Activated B cell treated with CpG ODN at 0.5 μM for 24 hours (primary cell): ENCODE measurements around the gene DLG2. TPM values are rescaled to one million over a fixed set of nuclear protein-coding genes. Genes with fewer than 3 reads are reported as not detected.
"Not testable (repeated sequence)": the region's sequence is repeated elsewhere in the genome, so short reads cannot be mapped to it uniquely, and the experiment has no call there.

ENCODE experiments used
- ATAC-seq: fragments of 200-7000 bp; cut with Tn5 transposase; one replicate; pipeline ENCODE4 v1.10.0; 2021; ENCODE audit warnings: low read depth, mild to moderate bottlenecking, moderate library complexity
- CTCF ChIA-PET: fragments of 350-600 bp; sonication (Branson Sonifier 250); formaldehyde crosslinking; loops from one replicate; lab custom pipeline; 2021; ENCODE audit warnings: antibody characterized with exemption; lab: Charles Lee
- POLR2A ChIA-PET: fragments of 350-600 bp; sonication (Branson Sonifier 250); formaldehyde crosslinking; loops from one replicate; lab custom pipeline; 2021; ENCODE audit warnings: antibody characterized with exemption; lab: Charles Lee
- DNase-seq: peaks from one replicate; pipeline ENCODE4 v3.0.0; 2022
- H3K27ac Mint-ChIP-seq: one replicate; pipeline ENCODE4 v1.8.0; 2020; ENCODE audit warnings: mixed read lengths
- H3K27me3 Mint-ChIP-seq: one replicate; pipeline ENCODE4 v1.8.0; 2021; ENCODE audit warnings: mixed read lengths
- H3K36me3 Mint-ChIP-seq: one replicate; pipeline ENCODE4 v1.8.0; 2021; ENCODE audit warnings: low read depth, mixed read lengths
- H3K4me1 Mint-ChIP-seq: one replicate; pipeline ENCODE4 v1.8.0; 2021; ENCODE audit warnings: mixed read lengths
- H3K4me3 Mint-ChIP-seq: one replicate; pipeline ENCODE4 v1.8.0; 2020; ENCODE audit warnings: mild to moderate bottlenecking, mixed read lengths
- H3K9me3 Mint-ChIP-seq: one replicate; pipeline ENCODE4 v1.8.0; 2020; ENCODE audit warnings: mixed read lengths
- intact Hi-C: fragments of 100-400 bp; cut with micrococcal nuclease; formaldehyde crosslinking; loops from one replicate; pipeline ENCODE4 v1.15.1; 2024
- total RNA-seq: library from RNA; stranded (reverse); gene quantifications from 2 replicates; pipeline ENCODE4 v1.2.3, GENCODE V29; 2022
- TF ChIP-seq, protein P1 (sequence below): fragments of 200-600 bp; IDR thresholded peaks from one replicate; pipeline ENCODE4 v1.8.0; 2022; ENCODE audit warnings: antibody characterized with exemption, mild to moderate bottlenecking

Gene DLG2
- total RNA-seq, 1 donor from 2014 or later: 2.7 TPM

DNA sequence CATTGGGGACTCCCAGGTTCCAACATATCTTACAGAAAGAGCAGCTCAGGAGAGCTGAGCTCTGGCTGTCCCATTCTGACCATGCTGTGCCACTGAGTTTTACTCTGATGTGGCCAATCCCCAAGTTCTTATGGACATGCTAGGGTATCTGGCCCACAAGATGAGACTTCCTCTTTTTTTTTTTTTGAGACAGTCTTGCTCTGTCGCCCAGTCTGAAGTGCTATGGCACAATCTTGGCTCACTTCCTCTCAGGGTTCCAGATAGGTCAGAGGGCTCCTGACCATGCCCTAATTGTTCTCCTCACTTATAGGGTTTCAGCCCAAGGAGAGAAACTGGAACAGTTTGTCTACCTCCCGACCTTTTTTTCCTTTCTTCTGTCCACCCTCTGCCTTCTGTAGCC, 2188.7 kb downstream of the DLG2 start:
- Mint-ChIP-seq H3K27me3 (peaks cover 6% of the 10 kb centered on the region), H3K9me3 (no peaks in the 10 kb centered on the region), H3K27ac (no peak overlapping the region), H3K36me3 (no peaks in the 10 kb centered on the region), H3K4me3 (no peak overlapping the region), H3K4me1 (no peaks in the 10 kb centered on the region)
- DNase-seq (no peak), ATAC-seq (no peak)
- ChIA-PET CTCF (no interaction called here), POLR2A (no interaction called here)
- TF ChIP-seq, protein P1, sequence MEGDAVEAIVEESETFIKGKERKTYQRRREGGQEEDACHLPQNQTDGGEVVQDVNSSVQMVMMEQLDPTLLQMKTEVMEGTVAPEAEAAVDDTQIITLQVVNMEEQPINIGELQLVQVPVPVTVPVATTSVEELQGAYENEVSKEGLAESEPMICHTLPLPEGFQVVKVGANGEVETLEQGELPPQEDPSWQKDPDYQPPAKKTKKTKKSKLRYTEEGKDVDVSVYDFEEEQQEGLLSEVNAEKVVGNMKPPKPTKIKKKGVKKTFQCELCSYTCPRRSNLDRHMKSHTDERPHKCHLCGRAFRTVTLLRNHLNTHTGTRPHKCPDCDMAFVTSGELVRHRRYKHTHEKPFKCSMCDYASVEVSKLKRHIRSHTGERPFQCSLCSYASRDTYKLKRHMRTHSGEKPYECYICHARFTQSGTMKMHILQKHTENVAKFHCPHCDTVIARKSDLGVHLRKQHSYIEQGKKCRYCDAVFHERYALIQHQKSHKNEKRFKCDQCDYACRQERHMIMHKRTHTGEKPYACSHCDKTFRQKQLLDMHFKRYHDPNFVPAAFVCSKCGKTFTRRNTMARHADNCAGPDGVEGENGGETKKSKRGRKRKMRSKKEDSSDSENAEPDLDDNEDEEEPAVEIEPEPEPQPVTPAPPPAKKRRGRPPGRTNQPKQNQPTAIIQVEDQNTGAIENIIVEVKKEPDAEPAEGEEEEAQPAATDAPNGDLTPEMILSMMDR: no peak
- intact Hi-C loops: no loop called here

DNA sequence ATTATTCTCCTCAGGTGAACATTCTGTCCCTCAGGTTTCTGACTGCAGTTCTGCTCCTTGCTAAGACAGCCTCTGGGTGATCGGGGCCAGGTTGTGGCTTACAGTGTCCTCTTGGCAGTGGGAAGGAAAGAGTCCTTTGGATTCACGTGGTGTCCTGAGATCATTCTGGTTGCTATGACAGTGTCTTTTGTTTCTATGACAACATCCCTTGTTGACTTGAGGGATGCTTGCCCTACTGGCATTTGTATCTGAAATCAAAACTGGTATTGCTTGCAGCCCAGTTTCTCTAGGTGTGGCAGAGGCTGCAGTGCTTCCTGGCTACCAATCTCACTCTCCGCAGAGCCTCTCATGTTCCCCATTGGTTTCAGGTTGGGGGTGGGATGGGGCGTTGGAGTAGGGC, 2189.2 kb downstream of the DLG2 start:
- POLR2A ChIA-PET: no interaction called here
- DNase-seq: no peak
- intact Hi-C loops: no loop called here

DNA sequence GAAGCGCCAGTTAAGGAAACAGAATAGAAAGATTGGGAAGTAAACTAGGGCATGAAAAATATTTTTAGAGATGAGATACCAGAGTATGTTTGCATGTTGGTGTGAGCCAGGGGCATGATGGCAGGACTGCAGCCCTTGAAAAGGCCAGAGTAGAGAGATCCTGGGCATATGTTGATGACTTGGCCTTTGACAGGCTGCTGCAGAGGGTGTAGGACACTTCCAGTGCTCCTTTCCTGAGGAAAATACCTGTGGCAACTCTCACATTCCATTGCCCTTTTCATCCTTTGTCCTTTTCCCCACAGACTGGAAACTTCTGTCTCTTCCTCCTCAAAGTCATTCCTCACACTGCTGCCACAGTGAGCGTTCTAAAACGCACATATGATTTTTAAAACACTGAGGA, 2190.3 kb downstream of the DLG2 start:
- H3K27me3 Mint-ChIP-seq: peaks cover 6% of the 10 kb centered on the region
- H3K4me1 Mint-ChIP-seq: no peaks in the 10 kb centered on the region
- H3K36me3 Mint-ChIP-seq: no peaks in the 10 kb centered on the region
- no peak overlapping the region for H3K4me3 Mint-ChIP-seq
- ATAC-seq (no peak), DNase-seq (no peak)
- intact Hi-C loops: no loop called here
- CTCF ChIA-PET: no interaction called here
- no peak overlapping the region for H3K27ac Mint-ChIP-seq
- TF ChIP-seq, protein P1: no peak
- POLR2A ChIA-PET: no interaction called here
- H3K9me3 Mint-ChIP-seq: no peaks in the 10 kb centered on the region

More for the DNA sequence above, 2189.2 kb downstream of the DLG2 start:
- CTCF ChIA-PET: no interaction called here
- ATAC-seq: no peak
- H3K9me3 Mint-ChIP-seq: no peaks in the 10 kb centered on the region
- peaks cover 6% of the 10 kb centered on the region for H3K27me3 Mint-ChIP-seq
- no peaks in the 10 kb centered on the region for H3K36me3 Mint-ChIP-seq
- no peak overlapping the region for H3K4me3 Mint-ChIP-seq
- H3K4me1 Mint-ChIP-seq: no peaks in the 10 kb centered on the region
- no peak overlapping the region for H3K27ac Mint-ChIP-seq
- TF ChIP-seq, protein P1: no peak

DNA sequence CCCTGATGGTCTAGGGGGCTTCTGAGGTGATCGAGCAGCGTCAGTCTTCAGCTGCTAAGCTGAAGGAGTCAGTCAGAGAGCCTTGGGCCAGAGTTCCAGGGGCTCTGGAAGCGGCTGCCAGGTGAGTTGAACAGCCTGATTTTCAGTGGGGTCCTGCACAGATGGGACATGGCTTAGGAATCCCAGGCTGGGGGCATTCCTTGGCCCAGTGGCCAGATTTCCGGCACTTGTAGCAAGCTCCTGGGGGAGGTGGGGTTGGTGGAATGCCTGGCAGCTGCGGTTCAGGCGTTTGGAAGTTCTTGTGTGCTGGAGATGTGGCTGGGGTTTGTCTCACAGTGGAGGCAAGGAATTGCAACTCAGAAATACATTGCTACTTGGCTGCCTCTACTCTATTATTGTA, 2192.3 kb downstream of the DLG2 start:
- H3K27me3 Mint-ChIP-seq, ATAC-seq, CTCF ChIA-PET, POLR2A ChIA-PET, H3K4me1 Mint-ChIP-seq, H3K9me3 Mint-ChIP-seq, H3K36me3 Mint-ChIP-seq, intact Hi-C loops, DNase-seq, H3K27ac Mint-ChIP-seq, H3K4me3 Mint-ChIP-seq: not testable (repeated sequence)

DNA sequence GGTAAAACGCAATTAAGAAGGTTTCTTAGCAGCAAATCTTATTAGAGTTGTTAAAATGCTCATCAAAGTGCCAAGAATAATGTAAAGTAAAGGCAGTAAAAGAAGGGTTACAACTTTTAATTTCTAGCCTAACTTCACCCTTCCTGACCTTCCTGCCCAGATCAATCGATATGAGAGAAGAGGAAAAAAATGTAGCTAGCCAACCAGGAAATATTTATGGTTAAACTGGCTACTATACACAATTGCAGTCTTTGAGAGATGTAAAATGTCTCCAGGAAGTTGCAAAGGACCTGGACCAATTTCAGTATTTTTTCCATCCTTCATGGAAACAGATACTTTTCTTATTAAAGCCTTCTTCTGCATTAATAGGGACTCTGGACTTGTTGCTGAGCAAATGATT, 2199.2 kb downstream of the DLG2 start:
- ChIA-PET CTCF (no interaction called here), POLR2A (no interaction called here)
- DNase-seq: no peak
- H3K9me3 Mint-ChIP-seq: no peaks in the 10 kb centered on the region
- no peak overlapping the region for H3K4me3 Mint-ChIP-seq
- no peak for ATAC-seq
- H3K36me3 Mint-ChIP-seq: no peaks in the 10 kb centered on the region
- no peaks in the 10 kb centered on the region for H3K27me3 Mint-ChIP-seq
- intact Hi-C loops: no loop called here
- no peak overlapping the region for H3K27ac Mint-ChIP-seq
- TF ChIP-seq, protein P1: no peak
- H3K4me1 Mint-ChIP-seq: no peaks in the 10 kb centered on the region

DNA sequence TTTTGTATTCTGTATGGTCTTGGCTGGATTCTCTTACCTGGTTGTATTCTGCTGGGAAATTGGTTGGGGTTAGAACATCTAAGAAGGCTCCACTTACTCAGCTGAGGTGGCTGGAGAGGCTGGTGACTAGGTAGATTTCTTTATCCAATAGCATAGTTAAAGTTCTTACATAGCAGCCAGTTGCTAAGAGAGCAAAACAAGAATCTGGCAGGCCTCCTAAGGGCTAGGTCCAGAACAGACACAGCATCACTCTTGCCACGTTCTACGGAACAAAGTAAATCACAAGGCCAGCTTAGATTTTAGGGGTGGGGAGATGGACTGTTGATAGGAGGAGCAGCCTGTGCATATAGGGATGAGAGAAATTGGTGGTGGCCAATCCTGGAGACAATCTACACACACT, 2199.6 kb downstream of the DLG2 start:
- CTCF ChIA-PET: no interaction called here
- no peaks in the 10 kb centered on the region for H3K4me1 Mint-ChIP-seq

More for the DNA sequence above, 2199.6 kb downstream of the DLG2 start:
- H3K27ac Mint-ChIP-seq: no peak overlapping the region
- POLR2A ChIA-PET: no interaction called here
- TF ChIP-seq, protein P1: no peak
- no peaks in the 10 kb centered on the region for H3K27me3 Mint-ChIP-seq
- ATAC-seq: no peak
- DNase-seq: no peak
- intact Hi-C loops: no loop called here
- H3K4me3 Mint-ChIP-seq: no peak overlapping the region
- peaks cover 3% of the 10 kb centered on the region for H3K9me3 Mint-ChIP-seq
- H3K36me3 Mint-ChIP-seq: no peaks in the 10 kb centered on the region
